AG09309 (cell line): ENCODE results near the gene HES4.

ENCODE experiments used
- DNase-seq: peaks from one replicate; pipeline ENCODE4 v3.0.0-alpha.2; 2010; ENCODE audit warnings: low read depth
- H3K4me3 ChIP-seq: 2 replicates; pipeline ENCODE4 v1.5.1; 2011; ENCODE audit warnings: mild to moderate bottlenecking, low read depth, low read length, moderate library complexity; ENCODE audit not compliant: control insufficient read depth
- CTCF ChIP-seq: IDR thresholded peaks from 2 replicates; pipeline ENCODE4 v1.5.1; 2011; ENCODE audit warnings: mild to moderate bottlenecking, low read depth, low read length, inconsistent platforms; ENCODE audit not compliant: insufficient read depth, control insufficient read depth; ENCODE audit errors: missing control alignments

HES4 gene

DNA sequence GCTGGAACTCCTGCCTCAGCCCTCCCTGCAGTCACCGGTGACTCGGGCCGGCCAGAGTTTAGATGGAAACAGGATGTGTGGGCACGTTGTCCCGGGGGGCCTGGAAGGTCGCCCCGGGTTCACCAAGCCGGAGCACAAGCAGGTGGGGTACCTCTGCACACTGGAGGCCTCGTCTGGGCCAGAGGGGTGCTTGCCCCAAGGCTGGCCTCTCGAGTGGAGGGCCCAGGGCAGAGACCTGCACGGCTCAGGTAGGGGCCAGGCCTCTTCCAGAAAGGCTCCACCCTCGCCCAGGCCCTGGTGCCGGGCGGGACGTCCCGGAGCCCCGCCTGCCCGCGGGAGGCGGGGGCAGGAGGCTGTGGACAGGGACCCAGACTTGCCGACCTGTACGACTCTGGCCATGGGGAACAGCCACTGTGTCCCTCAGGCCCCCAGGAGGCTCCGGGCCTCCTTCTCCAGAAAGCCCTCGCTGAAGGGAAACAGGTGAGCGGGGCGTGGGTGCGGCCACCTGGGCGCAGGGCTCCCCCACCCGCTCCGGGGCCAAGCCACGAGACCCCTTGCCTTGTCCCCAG is 33.7 kb downstream of the HES4 start, which contains the start of gene PLEKHN1:
PLEKHN1 (plus strand) TSS at position 348 of the 569 bp plus-strand sequence; CDS start at position 398, 50 bp downstream.
- no peak for TF ChIP-seq CTCF
- DNase-seq = no peak
- H3K4me3 ChIP-seq = peak within 1 kb of the TSS; percentile 68

GRCh38 chr1:965526-966134 is 34.3 kb downstream of the HES4 start:
- H3K4me3 ChIP-seq = no peak overlapping the region
- no peak for TF ChIP-seq CTCF
- DNase-seq = no peak

DNA sequence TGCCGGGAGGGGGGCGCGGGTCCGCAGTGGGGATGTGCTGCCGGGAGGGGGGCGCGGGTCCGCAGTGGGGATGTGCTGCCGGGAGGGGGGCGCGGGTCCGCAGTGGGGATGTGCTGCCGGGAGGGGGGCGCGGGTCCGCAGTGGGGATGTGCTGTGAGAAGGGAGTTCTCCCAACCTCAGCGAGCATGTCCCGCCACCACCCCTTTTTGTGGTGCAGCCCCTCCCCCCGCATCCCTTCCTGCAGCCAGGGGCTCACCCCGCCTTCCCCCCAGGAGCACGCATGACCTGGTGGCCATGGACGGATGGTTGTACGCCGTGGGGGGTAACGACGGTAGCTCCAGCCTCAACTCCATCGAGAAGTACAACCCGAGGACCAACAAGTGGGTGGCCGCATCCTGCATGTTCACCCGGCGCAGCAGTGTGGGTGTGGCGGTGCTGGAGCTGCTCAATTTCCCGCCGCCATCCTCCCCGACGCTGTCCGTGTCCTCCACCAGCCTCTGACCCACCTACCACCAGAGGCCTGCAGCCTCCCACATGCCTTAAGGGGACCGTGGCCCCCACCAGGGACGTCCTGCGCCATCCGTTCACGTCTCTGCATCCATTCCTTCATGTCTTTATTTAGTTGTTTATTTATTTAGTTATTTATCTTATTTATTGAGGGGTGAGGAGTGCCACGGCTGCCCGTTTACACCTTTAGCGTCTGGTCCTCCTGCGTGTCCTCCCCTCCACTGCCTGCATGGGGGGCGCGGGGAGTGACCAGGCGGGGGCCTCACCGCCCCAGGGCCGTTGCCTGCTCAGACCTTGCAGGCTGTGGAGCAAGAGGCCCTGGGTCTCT is 35.0 kb downstream of the HES4 start:
- no peak for TF ChIP-seq CTCF
- H3K4me3 ChIP-seq = no peak overlapping the region
- no peak for DNase-seq

- DNase-seq = no peak
- no peak overlapping the region for H3K4me3 ChIP-seq
- TF ChIP-seq CTCF = no peak
Measured at GRCh38 chr1:963746-964525, 36.0 kb downstream of the HES4 start.

DNA sequence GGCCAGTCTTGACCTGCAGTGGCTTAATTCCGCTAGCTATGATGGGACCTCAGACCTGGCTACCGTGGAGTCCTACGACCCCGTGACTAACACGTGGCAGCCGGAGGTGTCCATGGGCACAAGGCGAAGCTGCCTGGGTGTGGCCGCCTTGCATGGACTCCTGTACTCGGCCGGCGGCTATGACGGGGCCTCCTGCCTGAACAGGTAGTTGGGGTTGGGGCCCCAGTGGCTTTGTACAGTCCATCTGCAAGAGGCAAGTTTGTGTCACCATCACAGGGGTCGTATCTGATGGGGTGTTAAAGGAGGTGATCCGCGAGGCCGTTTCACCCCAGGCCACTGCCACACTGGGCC is 36.6 kb downstream of the HES4 start:
- H3K4me3 ChIP-seq = no peak overlapping the region
- no peak for TF ChIP-seq CTCF
- DNase-seq = no peak
